Measurements from ENCODE around the gene MS4A14.

DNA sequence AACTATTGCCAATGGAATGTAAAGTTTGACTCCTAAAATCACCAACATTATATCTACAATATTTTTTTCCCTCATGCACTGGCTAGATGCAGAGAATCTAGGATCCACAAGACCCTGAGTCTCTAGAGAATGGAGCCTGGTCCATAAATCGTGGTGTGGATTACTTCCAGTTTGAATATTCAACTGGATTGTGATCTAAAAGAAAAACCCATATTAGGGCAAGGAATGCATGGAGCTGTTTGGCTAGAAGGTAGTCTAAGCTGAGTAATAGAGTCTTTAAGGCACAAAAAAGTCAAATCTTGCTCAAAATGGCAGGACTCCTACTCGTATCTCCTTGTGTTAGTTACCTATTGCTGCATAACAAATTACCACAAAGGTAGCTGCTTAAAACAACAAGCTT is 23.8 kb downstream of the MS4A14 start:
- TF ChIP-seq, protein P1, sequence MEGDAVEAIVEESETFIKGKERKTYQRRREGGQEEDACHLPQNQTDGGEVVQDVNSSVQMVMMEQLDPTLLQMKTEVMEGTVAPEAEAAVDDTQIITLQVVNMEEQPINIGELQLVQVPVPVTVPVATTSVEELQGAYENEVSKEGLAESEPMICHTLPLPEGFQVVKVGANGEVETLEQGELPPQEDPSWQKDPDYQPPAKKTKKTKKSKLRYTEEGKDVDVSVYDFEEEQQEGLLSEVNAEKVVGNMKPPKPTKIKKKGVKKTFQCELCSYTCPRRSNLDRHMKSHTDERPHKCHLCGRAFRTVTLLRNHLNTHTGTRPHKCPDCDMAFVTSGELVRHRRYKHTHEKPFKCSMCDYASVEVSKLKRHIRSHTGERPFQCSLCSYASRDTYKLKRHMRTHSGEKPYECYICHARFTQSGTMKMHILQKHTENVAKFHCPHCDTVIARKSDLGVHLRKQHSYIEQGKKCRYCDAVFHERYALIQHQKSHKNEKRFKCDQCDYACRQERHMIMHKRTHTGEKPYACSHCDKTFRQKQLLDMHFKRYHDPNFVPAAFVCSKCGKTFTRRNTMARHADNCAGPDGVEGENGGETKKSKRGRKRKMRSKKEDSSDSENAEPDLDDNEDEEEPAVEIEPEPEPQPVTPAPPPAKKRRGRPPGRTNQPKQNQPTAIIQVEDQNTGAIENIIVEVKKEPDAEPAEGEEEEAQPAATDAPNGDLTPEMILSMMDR (IDR thresholded peaks at IDR 0.05), result no peak
- TF ChIP-seq POLR2A (IDR thresholded peaks at IDR 0.05), result no peak

Data from prostate gland (tissue), 2 donors.